Measurements from ENCODE around the gene MST1.

GRCh38 chr3:49671291-49672288 lies 17.7 kb downstream of the MST1 start:
- TF ChIP-seq POLR2A (IDR thresholded peaks at IDR 0.05) (no peak), CTCF (IDR thresholded peaks at IDR 0.05) (peak in 2 of 3 experiments; percentile 70 to 80), POLR2AphosphoS5 (IDR thresholded peaks at IDR 0.05; ENCODE audit: insufficient read depth in 1 of 2, low read depth in 1 of 2) (no peak)
